RPMI7951 (cell line): ENCODE results near the gene PTPRH. TPM values are rescaled to one million over a fixed set of nuclear protein-coding genes. Genes with fewer than 3 reads are reported as not detected.
"Not testable (repeated sequence)": the region's sequence is repeated elsewhere in the genome, so short reads cannot be mapped to it uniquely, and the experiment has no call there.

Experiments used
- DNase-seq: peaks from one replicate; pipeline ENCODE4 v3.0.0-alpha.2; 2012; ENCODE audit warnings: low read depth
- total RNA-seq: library from RNA; depleted of rRNA; stranded (reverse); fragments of >200 nt; shearing (Covaris generic); gene quantifications from 2 replicates; pipeline ENCODE4 v1.2.3, GENCODE V29; 2014

Gene PTPRH
- total RNA-seq, 1 experiment from 2014 or later = 6.0 TPM

GRCh38 chr19:55158848-55159749 lies 50.2 kb downstream of the PTPRH start:
- DNase-seq = peak; percentile 83

- no peak for DNase-seq
Measured at GRCh38 chr19:55158423-55158822, 50.9 kb downstream of the PTPRH start.

- DNase-seq = no peak
Measured at GRCh38 chr19:55157064-55157908, 52.0 kb downstream of the PTPRH start, which contains the start of gene TNNI3. Gene TNNI3, minus strand, starts transcription at chr19:55157732. Its CDS starts 143 bp downstream, at chr19:55157589.

GRCh38 chr19:55156202-55157063 lies 52.9 kb downstream of the PTPRH start:
- peak; percentile 63 for DNase-seq

GRCh38 chr19:55155784-55156183 lies 53.5 kb downstream of the PTPRH start:
- not testable (repeated sequence) for DNase-seq

- no peak for DNase-seq
Measured at GRCh38 chr19:55153652-55154264, 55.5 kb downstream of the PTPRH start.

GRCh38 chr19:55152017-55152416 lies 57.3 kb downstream of the PTPRH start:
- DNase-seq = no peak

- DNase-seq = no peak
Measured at GRCh38 chr19:55149078-55150003, 60.0 kb downstream of the PTPRH start, which contains the start of gene TNNT1. Gene TNNT1, minus strand, starts transcription at chr19:55149206. Its CDS starts 2,049 bp downstream, at chr19:55147157.

- DNase-seq = no peak
Measured at GRCh38 chr19:55147545-55148251, 61.6 kb downstream of the PTPRH start.

- peak; percentile 49 for DNase-seq
Measured at GRCh38 chr19:55146705-55147273, 62.5 kb downstream of the PTPRH start.

GRCh38 chr19:55146078-55146704 lies 63.1 kb downstream of the PTPRH start:
- peak; percentile 45 for DNase-seq

- no peak for DNase-seq
Measured at GRCh38 chr19:55145232-55145631, 64.1 kb downstream of the PTPRH start.

GRCh38 chr19:55141696-55142095 lies 67.6 kb downstream of the PTPRH start:
- no peak for DNase-seq

GRCh38 chr19:55137915-55138314 lies 71.4 kb downstream of the PTPRH start:
- no peak for DNase-seq

- no peak for DNase-seq
Measured at GRCh38 chr19:55136399-55137102, 72.8 kb downstream of the PTPRH start.

GRCh38 chr19:55134736-55135135 lies 74.6 kb downstream of the PTPRH start:
- no peak for DNase-seq

GRCh38 chr19:55133639-55134444 lies 75.5 kb downstream of the PTPRH start:
- no peak for DNase-seq
